IgD-negative memory B cell (primary cell): ENCODE data around the gene CGB3. TPM values are rescaled to one million over a fixed set of nuclear protein-coding genes. Genes with fewer than 3 reads are reported as not detected.

ENCODE experiments used
- H3K27ac Mint-ChIP-seq, 3 donors: one replicate each; pipeline ENCODE4 v1.8.0; 2020 to 2022; ENCODE audit warnings: mild to moderate bottlenecking in 3 of 3, mixed read lengths in 3 of 3, moderate library complexity in 1 of 3
- H3K27me3 Mint-ChIP-seq: one replicate; pipeline ENCODE4 v1.8.0; 2021; ENCODE audit warnings: mixed read lengths
- H3K36me3 Mint-ChIP-seq: one replicate; pipeline ENCODE4 v1.8.0; 2020; ENCODE audit warnings: mild to moderate bottlenecking, mixed read lengths
- H3K4me1 Mint-ChIP-seq, 3 donors: one replicate each; pipeline ENCODE4 v1.8.0; 2020 to 2022; ENCODE audit warnings: mixed read lengths in 3 of 3, mild to moderate bottlenecking in 1 of 3
- H3K4me3 Mint-ChIP-seq, 4 donors: one replicate each; pipeline ENCODE4 v1.8.0; 2020 to 2022; ENCODE audit warnings: mild to moderate bottlenecking in 4 of 4, mixed read lengths in 4 of 4, moderate library complexity in 3 of 4
- H3K9me3 Mint-ChIP-seq, 3 donors: one replicate each; pipeline ENCODE4 v1.8.0; 2020 to 2021; ENCODE audit warnings: mixed read lengths in 3 of 3, mild to moderate bottlenecking in 1 of 3
- polyA plus RNA-seq: library from polyadenylated mRNA; unstranded; fragments of 300-500 nt; fragmentation: Illumina TruSeq; gene quantifications from one replicate; pipeline ENCODE4 v1.2.3, GENCODE V29; 2021

The CGB3 gene
- polyA plus RNA-seq, 1 donor from 2014 or later, result not detected

DNA sequence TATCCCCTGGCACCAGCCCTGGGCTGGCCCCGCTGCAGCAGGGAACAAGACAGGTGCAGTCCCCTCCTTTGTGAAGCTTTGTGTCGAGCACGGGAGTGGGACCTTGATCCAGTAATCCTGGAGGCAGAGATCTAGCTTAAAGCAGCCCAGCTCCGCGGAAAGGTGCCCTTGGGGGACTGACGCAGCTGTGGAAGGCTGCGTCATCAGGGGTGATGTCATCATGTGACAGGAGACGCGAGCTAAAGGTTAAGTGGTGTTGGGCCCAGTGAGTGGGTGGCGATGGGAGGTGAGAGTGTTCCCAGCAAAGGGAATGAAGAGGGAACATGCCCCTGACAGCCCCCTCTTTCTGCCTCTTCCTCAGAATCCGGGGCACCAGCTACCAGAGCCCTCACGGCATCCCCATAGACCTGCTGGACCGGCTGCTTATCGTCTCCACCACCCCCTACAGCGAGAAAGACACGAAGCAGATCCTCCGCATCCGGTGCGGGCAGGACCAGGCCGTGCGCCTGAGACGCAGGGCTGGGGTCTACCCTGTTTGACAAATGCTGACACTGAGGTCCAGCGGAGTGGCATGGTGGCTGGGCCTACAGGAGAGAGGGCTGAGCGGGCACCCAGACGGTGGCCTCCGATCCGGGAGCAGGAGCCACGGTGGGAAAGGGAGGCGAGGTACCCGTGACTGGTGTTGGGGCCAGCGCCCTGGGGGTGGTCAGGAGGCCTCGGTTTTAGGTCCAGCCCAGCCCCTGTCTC is 9.8 kb downstream of the CGB3 start:
- Mint-ChIP-seq H3K9me3 (no peaks in the 10 kb centered on the region), H3K27ac (no peak overlapping the region), H3K4me1 (peaks cover 4% of the 10 kb centered on the region in 3 donors), H3K4me3 (peak overlapping the region in 2 of 4 donors; percentile 72 to 73), H3K27me3 (peaks cover 3% of the 10 kb centered on the region), H3K36me3 (peaks cover 1% of the 10 kb centered on the region)

DNA sequence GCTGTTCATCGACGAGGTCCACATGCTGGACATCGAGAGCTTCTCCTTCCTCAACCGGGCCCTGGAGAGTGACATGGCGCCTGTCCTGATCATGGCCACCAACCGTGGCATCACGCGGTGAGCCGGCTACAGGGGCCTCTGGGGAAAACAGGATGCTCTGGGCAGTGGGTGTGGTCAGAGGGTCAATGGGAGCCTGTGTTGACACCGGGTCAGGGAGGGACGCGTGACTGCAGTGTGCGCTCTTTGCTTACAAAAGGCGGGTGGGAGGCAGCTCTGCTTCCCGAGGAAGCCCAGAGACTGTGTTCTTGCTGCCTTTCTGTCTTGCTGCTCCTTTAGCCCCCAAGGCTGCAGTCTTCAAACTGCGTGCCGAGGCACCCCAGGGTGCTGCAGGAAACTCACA is 12.9 kb downstream of the CGB3 start:
- no peaks in the 10 kb centered on the region for H3K27me3 Mint-ChIP-seq

GRCh38 chr19:49010453-49010852 is 13.7 kb downstream of the CGB3 start:
- Mint-ChIP-seq H3K9me3 (no peaks in the 10 kb centered on the region), H3K4me1 (no peaks in the 10 kb centered on the region), H3K27me3 (no peaks in the 10 kb centered on the region), H3K4me3 (no peak overlapping the region), H3K36me3 (no peaks in the 10 kb centered on the region), H3K27ac (peak overlapping the region in 1 of 3 donors; percentile 10)

More for the DNA sequence above, 12.9 kb downstream of the CGB3 start:
- Mint-ChIP-seq H3K9me3 (no peaks in the 10 kb centered on the region), H3K4me3 (no peak overlapping the region), H3K36me3 (no peaks in the 10 kb centered on the region), H3K27ac (peak overlapping the region in 1 of 3 donors; percentile 31), H3K4me1 (no peaks in the 10 kb centered on the region)

DNA sequence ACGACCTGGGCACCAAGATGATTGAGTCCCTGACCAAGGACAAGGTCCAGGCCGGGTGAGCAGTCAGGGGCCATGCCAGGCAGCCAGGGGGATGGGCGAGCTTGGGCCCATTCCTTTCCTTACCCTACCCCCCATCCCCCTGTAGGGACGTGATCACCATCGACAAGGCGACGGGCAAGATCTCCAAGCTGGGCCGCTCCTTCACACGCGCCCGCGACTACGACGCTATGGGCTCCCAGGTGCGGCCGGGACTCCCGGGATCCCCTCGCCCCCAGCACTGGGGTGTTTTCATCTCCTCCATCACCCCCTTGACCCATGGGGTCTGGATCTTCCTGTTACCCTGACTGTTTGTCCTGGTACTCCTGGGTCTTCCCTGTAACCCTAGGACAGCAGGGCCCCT is 14.3 kb downstream of the CGB3 start:
- Mint-ChIP-seq H3K27me3 (no peaks in the 10 kb centered on the region), H3K4me1 (no peaks in the 10 kb centered on the region), H3K27ac (no peak overlapping the region), H3K36me3 (no peaks in the 10 kb centered on the region), H3K4me3 (no peak overlapping the region), H3K9me3 (no peaks in the 10 kb centered on the region)

- H3K27me3 Mint-ChIP-seq, result no peaks in the 10 kb centered on the region
- no peak overlapping the region for H3K4me3 Mint-ChIP-seq
- no peak overlapping the region for H3K27ac Mint-ChIP-seq
- no peaks in the 10 kb centered on the region for H3K9me3 Mint-ChIP-seq
- H3K36me3 Mint-ChIP-seq, result no peaks in the 10 kb centered on the region
- H3K4me1 Mint-ChIP-seq, result peaks cover 0 to 2% (median 0%) of the 10 kb centered on the region in 3 donors
Observed at GRCh38 chr19:49006905-49007304, 17.2 kb downstream of the CGB3 start.

DNA sequence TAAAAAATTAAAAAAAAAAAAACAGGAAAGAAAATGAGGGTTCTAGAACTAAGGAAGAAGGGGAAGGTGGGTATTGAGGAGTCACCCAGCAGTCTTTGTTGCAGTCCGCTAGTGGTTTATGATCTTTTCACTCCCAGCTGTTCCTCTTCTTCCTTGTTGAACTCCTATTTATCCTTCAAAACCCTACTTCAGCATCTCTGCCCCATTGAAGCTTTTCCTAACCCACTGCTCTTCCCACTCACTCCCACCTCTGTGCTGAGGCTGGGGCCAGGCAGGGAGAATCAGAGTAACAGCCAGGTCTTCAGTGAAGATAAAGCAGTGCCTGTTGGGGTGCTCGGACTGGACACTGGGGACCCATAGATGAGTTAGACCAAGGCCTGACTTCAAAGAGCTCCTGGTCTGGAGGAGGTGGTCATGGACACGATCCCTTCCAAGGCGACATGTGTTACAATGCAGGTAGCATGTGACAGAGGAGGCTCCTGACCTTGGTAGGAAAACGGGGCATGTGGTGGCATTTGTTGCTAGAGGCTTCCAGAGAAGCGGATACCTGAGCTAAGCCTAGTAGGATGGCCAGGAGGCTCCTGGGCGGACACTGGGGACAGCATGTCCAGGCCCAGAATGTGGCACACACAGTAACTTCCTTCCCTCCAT is 19.0 kb downstream of the CGB3 start:
- H3K9me3 Mint-ChIP-seq, result no peaks in the 10 kb centered on the region
- no peaks in the 10 kb centered on the region for H3K36me3 Mint-ChIP-seq
- no peak overlapping the region for H3K27ac Mint-ChIP-seq
- no peaks in the 10 kb centered on the region for H3K27me3 Mint-ChIP-seq
- H3K4me1 Mint-ChIP-seq, result peaks cover 0 to 2% (median 0%) of the 10 kb centered on the region in 3 donors
- no peak overlapping the region for H3K4me3 Mint-ChIP-seq

DNA sequence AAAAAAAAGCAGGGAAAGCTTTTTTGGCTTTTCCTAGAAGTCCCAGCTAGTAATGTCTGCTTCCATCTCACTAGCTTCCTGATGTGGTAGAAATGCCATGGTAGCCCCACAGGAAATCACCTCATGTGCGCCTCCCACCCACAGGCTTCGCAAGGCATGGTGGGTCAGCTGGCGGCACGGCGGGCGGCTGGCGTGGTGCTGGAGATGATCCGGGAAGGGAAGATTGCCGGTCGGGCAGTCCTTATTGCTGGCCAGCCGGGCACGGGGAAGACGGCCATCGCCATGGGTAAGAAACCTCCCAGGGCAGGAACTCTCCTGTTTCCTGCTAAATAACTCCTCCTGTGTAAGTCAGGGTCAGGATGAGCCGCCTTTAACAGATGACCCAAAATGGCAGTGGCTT is 20.0 kb downstream of the CGB3 start:
- no peaks in the 10 kb centered on the region for H3K9me3 Mint-ChIP-seq
- H3K4me1 Mint-ChIP-seq, result peaks cover 4 to 6% (median 5%) of the 10 kb centered on the region in 3 donors
- H3K27me3 Mint-ChIP-seq, result no peaks in the 10 kb centered on the region
- H3K27ac Mint-ChIP-seq, result no peak overlapping the region
- H3K36me3 Mint-ChIP-seq, result peaks cover 3% of the 10 kb centered on the region
- H3K4me3 Mint-ChIP-seq, result no peak overlapping the region

DNA sequence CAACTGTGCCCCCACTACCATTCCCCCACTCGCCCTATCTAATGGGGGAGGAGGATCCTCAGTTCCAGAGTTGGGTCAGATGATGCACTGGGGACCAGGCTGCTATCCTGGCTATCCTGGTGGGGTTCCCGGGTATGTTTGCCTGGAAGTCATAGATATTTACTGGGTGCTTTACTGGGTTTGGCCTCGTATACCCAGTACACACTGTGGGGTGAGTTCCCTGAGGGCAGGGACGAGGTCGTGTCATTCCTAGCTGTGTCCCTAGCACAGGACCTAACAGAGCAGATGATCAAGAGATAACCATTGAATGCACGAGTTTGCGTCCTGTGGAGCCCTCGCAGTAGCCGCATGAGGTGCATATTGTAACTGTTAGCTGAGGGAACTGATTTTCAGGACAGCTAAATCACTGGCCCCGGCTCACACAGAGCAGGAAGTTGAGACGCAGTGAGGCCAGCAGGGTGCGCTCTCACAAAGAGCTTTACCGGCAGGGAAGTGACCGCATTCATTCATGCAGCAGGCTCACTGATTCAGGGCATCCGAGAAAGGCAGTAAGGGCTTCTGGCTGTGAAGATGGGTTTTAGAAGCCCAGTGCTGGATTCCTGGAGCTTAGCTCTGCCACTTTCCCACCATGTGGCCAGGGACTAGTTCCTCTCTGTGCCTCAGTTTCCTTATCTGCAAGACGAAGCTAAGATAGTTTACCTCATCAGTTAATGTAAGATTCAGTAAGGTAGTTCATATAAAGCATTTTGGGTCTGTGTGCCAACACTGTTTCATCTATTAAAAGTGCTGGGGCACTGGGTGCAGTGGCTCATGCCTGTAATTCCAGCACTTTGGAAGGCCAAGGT is 24.4 kb downstream of the CGB3 start:
- Mint-ChIP-seq H3K27me3 (no peaks in the 10 kb centered on the region), H3K4me1 (peaks cover 9 to 11% (median 10%) of the 10 kb centered on the region in 3 donors), H3K4me3 (peak overlapping the region in 1 of 4 donors; percentile 33), H3K36me3 (peaks cover 3% of the 10 kb centered on the region), H3K9me3 (no peaks in the 10 kb centered on the region), H3K27ac (no peak overlapping the region)

- peaks cover 5% of the 10 kb centered on the region for H3K36me3 Mint-ChIP-seq
- peak overlapping the region in 1 of 3 donors; percentile 11 for H3K27ac Mint-ChIP-seq
- H3K9me3 Mint-ChIP-seq, result no peaks in the 10 kb centered on the region
- H3K4me3 Mint-ChIP-seq, result peak overlapping the region in 1 of 4 donors; percentile 60
- H3K4me1 Mint-ChIP-seq, result peaks cover 14 to 18% (median 18%) of the 10 kb centered on the region in 3 donors
- no peaks in the 10 kb centered on the region for H3K27me3 Mint-ChIP-seq
Observed at GRCh38 chr19:48997972-48998371, 26.2 kb downstream of the CGB3 start.

GRCh38 chr19:48994035-48994386 is 30.1 kb downstream of the CGB3 start:
- peaks cover 5% of the 10 kb centered on the region for H3K36me3 Mint-ChIP-seq
- peak overlapping the region; percentile 93 to 98 (median 94) for H3K4me3 Mint-ChIP-seq
- H3K27me3 Mint-ChIP-seq, result no peaks in the 10 kb centered on the region
- H3K4me1 Mint-ChIP-seq, result peaks cover 14 to 25% (median 24%) of the 10 kb centered on the region in 3 donors
- H3K27ac Mint-ChIP-seq, result peak overlapping the region; percentile 83 to 99 (median 93)
- no peaks in the 10 kb centered on the region for H3K9me3 Mint-ChIP-seq

GRCh38 chr19:48993175-48994034 is 30.7 kb downstream of the CGB3 start, which contains the start of the genes GYS1 and RUVBL2:
TSS of gene GYS1 (minus strand) at chr19:48993309. CDS start at chr19:48993112, 197 bp downstream.
TSS of gene RUVBL2 (plus strand) at chr19:48993887. CDS start at chr19:48993912, 25 bp downstream.
- peak within 1 kb of the TSS; percentile 83 to 99 (median 93) for H3K27ac Mint-ChIP-seq
- peak within 1 kb of the TSS; percentile 93 to 98 (median 94) for H3K4me3 Mint-ChIP-seq
- H3K27me3 Mint-ChIP-seq, result no peaks in the 10 kb centered on the region
- peaks cover 14 to 25% (median 24%) of the 10 kb centered on the region in 3 donors for H3K4me1 Mint-ChIP-seq
- H3K36me3 Mint-ChIP-seq, result peaks cover 5% of the 10 kb centered on the region
- H3K9me3 Mint-ChIP-seq, result no peaks in the 10 kb centered on the region

GRCh38 chr19:48992581-48993174 is 31.5 kb downstream of the CGB3 start:
- Mint-ChIP-seq H3K9me3 (no peaks in the 10 kb centered on the region), H3K27me3 (no peaks in the 10 kb centered on the region), H3K27ac (peak overlapping the region; percentile 83 to 93 (median 89)), H3K4me1 (peaks cover 14 to 27% (median 27%) of the 10 kb centered on the region in 3 donors), H3K36me3 (peaks cover 5% of the 10 kb centered on the region), H3K4me3 (peak overlapping the region; percentile 93 to 98 (median 94))

DNA sequence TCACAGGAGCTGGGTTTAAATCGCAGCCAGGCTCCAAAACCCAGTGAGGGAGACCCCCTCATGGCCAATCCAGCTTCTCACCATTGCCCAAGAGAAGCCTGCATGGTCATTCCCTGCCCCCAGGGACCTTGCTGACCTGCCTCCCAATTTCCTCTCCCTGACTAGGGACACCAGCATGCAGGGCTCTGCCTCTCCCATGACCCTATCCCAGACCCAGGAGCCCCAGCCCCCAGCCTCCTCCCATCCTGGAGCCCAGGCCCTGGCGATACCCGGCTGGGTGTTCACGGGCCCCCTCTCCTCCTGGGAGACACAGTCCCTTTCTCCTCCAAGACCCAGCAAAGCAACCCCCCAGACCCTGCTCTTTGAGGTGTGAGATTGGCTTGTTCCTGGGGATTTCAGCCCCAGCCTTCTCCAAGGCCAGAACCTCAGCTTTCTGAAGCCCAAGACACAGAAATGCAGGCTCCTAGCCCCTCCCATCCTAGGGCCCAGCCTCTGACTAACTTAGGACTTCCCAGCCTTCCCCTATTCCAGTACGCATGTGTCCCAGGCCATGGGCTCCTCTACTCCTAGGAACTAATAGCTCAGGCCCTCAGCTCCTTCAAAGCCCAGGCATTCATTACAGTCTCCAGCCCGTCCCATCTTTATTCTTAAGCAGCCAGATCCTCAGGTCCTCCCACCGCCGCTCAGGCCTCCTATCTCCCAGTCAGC is 32.1 kb downstream of the CGB3 start:
- peak overlapping the region; percentile 93 to 98 (median 94) for H3K4me3 Mint-ChIP-seq
- H3K27ac Mint-ChIP-seq, result peak overlapping the region; percentile 46 to 93 (median 83)
- peaks cover 14 to 27% (median 27%) of the 10 kb centered on the region in 3 donors for H3K4me1 Mint-ChIP-seq
- H3K27me3 Mint-ChIP-seq, result peaks cover 2% of the 10 kb centered on the region
- H3K9me3 Mint-ChIP-seq, result no peaks in the 10 kb centered on the region
- peaks cover 5% of the 10 kb centered on the region for H3K36me3 Mint-ChIP-seq
